Measurements from ENCODE around the gene KBTBD2.

GRCh38 chr7:32881074-32881982 is 10.2 kb downstream of the KBTBD2 start:
- TF ChIP-seq, protein P1, sequence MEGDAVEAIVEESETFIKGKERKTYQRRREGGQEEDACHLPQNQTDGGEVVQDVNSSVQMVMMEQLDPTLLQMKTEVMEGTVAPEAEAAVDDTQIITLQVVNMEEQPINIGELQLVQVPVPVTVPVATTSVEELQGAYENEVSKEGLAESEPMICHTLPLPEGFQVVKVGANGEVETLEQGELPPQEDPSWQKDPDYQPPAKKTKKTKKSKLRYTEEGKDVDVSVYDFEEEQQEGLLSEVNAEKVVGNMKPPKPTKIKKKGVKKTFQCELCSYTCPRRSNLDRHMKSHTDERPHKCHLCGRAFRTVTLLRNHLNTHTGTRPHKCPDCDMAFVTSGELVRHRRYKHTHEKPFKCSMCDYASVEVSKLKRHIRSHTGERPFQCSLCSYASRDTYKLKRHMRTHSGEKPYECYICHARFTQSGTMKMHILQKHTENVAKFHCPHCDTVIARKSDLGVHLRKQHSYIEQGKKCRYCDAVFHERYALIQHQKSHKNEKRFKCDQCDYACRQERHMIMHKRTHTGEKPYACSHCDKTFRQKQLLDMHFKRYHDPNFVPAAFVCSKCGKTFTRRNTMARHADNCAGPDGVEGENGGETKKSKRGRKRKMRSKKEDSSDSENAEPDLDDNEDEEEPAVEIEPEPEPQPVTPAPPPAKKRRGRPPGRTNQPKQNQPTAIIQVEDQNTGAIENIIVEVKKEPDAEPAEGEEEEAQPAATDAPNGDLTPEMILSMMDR (conservative IDR thresholded peaks at IDR 0.05) = no peak
- TF ChIP-seq EZH2 (IDR thresholded peaks at IDR 0.05; ENCODE audit: low read depth) = no peak
